SKM-1 (cell line): Measurements from ENCODE around the gene SLC9A9.
"Not testable (repeated sequence)": the region's sequence is repeated elsewhere in the genome, so short reads cannot be mapped to it uniquely, and the experiment has no call there.

Experiments
- DNase-seq: peaks from one replicate; lab custom pipeline; 2025; ENCODE audit not compliant: unreplicated experiment; lab: John Stamatoyannopoulos, UW

The SLC9A9 gene

GRCh38 chr3:143810953-143811265, 37.4 kb downstream of the SLC9A9 start:
- DNase-seq = no peak

DNA sequence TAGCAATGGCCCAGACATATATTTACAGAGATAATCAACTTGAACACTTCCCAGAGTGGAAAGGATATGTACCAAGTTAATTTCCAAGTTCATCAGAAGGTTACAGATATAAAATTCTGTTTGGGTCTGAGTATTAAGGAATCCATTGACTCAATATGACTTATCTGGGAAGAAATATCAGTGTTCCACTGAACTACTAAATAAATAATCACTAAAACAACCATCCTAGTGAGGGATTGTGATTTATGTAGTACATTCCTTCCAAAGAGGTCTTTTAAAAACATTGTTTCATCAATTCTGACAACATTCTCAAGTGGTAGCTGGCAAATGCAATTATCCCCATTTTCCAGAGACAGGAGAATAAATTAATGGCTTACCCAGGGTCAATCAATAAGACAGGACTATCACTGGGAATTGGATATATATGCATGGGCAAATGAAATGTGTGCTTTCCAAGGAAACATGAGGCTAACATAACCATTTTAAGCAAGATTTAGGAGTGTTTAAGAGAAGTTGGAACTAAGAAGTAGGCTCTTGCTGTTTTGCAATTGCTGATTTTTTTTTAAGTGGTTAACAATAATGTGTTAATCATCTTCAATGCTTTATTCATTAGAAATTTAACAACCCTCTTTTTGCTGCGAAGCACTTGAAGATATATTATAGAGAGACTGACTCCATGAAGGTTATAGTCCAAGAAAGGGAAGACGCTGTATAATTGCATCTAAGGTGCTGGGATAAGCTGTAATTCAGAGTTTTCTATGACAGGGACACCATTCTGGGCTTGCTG, 37.9 kb downstream of the SLC9A9 start:
- no peak for DNase-seq

GRCh38 chr3:143809121-143809621, 39.1 kb downstream of the SLC9A9 start:
- no peak for DNase-seq

GRCh38 chr3:143808030-143808429, 40.2 kb downstream of the SLC9A9 start:
- DNase-seq = no peak

- no peak for DNase-seq
These were observed 42.2 kb downstream of the SLC9A9 start for GRCh38 chr3:143806038-143806437.

GRCh38 chr3:143805476-143805875, 42.8 kb downstream of the SLC9A9 start:
- not testable (repeated sequence) for DNase-seq

DNA sequence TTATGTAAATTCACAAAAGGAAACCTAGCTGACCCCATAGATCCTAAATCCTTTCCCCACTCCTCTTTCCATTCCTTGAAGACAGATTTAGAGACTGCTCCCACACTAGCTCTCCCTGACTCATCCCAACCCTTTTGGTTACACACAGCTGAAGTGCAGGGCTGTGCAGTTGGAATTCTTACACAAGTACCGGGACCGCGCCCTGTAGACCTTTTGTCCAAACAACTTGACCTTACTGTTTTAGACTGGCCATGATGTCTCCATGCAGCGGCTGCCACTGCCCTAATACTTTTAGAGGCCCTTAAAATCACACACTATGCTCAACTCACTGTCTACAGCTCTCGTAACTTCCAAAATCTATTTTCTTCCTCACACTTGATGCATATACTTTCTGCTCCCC, 47.2 kb downstream of the SLC9A9 start:
- DNase-seq = not testable (repeated sequence)

GRCh38 chr3:143798151-143798550, 50.1 kb downstream of the SLC9A9 start:
- not testable (repeated sequence) for DNase-seq

DNA sequence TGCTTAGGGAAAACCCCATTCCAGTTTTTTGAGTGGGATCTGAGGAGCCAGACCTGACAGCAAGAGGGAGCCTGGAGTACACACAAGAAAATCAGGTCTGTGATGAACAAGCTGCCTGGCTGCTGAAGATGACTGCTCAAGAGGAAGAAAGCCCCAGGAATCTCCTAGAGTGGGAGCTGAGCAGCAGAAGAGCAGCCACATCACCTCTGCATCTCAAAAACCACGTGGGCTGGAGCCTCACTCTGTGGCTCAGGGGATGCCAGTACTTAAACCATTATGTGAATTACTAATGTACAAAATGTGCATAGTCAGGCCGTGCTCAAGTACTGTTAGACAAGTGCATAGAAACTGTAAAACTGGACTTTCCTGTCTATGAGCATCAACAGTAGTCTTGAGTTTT, 52.4 kb downstream of the SLC9A9 start:
- no peak for DNase-seq

DNA sequence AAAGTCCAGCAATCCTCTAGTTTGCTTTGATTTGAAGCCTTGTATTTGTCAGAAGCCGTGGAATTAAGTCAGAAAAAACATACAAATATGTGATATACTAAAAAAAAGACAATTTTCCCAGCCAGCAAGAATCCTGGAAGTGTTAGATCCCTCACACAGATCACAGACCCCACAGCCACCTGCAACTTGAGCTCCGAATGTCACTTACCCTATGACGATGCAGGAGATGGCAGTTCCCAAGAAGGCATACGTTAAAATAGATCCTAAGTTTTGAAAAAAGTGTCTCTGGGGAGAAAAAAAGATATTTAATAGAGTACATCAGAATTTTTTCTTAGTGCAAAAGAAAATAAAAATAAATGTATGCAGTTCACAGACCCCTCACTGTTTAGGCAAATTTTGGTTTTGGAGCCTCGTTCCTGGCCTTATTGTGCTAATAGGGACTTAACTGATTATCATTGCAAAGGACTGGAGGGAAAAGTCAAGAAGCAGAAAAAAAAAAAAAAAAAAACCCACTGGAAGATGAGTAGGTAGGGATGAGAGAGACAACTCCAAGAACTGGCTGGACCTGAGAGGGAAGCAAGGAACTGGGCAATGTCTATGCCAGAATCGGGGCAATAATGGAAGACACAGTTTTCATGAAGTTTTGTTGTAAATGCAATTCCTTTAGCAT, 53.3 kb downstream of the SLC9A9 start:
- no peak for DNase-seq

GRCh38 chr3:143793971-143794370, 54.3 kb downstream of the SLC9A9 start:
- DNase-seq = no peak

- no peak for DNase-seq
These were observed 56.9 kb downstream of the SLC9A9 start for GRCh38 chr3:143791386-143791785.

- no peak for DNase-seq
These were observed 61.8 kb downstream of the SLC9A9 start for GRCh38 chr3:143786219-143787191.

- DNase-seq = no peak
These were observed 63.8 kb downstream of the SLC9A9 start for GRCh38 chr3:143784446-143784845.

- DNase-seq = no peak
These were observed 64.4 kb downstream of the SLC9A9 start for GRCh38 chr3:143783851-143784370.

DNA sequence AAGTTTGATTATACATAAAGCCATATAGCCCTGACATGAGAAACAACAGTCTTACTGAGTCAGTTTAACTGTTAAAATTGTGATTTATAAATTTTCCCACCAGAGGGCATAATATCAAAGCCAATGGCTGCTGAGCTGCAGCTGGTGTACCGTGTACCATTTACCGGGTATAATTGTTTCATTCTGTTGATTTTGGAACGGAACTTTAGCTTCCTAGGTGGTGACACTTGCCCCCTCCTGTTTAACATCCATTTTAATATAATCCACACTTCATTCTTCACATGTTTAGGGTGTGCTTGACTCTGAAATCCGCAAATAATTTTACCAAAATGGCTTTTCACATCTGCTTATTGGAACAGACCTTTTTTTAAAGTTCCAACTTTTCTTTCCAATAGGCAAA, 72.8 kb downstream of the SLC9A9 start:
- peak; percentile 41 for DNase-seq

GRCh38 chr3:143771939-143772338, 76.3 kb downstream of the SLC9A9 start:
- no peak for DNase-seq

DNA sequence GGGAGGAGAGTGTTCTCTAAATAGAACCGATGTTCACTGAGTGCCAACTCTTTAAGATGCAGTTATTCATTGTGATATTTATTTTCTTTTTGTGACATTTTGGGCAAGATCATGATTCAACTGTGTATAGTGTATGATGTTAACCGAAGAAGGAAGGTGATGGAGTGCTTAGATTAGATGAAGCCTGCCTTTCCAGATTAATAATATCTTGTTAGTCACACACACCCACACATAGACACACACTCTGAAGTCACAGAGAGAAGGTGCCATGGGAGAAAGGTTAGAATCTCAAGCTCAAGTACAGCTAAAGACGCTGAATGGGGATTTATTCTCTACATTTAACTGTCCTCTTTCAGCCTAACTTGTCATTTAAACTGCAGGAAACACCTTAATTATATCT, 77.0 kb downstream of the SLC9A9 start:
- no peak for DNase-seq

- no peak for DNase-seq
These were observed 77.9 kb downstream of the SLC9A9 start for GRCh38 chr3:143770391-143770790.

DNA sequence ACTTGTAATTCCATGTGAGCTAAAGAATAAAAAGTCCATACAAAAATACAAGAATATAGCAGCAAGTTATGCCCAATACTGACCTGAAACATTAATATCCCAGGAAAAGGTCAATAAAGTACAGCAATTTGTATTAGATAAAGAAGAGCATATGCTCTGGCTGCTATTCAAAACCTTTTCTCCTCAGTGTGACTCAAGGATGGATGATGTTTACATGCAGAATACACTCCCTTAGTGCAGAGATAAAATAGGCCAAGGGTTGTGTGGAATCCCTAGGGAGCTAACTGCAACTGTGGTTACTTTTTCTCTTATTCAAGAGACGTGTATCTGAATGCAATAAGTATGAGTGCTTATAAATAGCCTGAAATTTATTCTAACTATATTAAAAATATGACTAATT, 78.7 kb downstream of the SLC9A9 start:
- DNase-seq = no peak

DNA sequence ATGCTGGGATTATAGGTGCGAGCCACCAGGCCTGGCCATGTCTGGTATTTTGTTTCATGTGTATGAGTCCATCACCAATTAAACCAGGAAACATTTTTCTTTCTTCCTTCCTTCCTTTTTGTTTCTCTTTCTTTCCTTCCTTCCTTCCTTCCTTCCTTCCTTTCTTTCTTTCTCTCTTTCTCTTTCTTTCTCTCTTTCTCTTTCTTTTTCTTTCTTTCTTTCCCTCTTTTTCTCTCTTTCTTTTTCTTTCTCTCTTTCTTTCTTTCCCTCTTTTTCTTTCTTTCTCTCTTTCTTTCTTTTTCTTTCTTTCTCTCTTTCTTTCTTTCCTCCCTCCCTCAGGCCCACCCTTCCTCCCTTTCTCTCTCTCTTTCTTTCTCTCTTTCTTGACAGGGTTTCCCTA, 83.4 kb downstream of the SLC9A9 start:
- DNase-seq = no peak
